ENCODE data around the gene DNHD1.

The DNHD1 gene

DNA sequence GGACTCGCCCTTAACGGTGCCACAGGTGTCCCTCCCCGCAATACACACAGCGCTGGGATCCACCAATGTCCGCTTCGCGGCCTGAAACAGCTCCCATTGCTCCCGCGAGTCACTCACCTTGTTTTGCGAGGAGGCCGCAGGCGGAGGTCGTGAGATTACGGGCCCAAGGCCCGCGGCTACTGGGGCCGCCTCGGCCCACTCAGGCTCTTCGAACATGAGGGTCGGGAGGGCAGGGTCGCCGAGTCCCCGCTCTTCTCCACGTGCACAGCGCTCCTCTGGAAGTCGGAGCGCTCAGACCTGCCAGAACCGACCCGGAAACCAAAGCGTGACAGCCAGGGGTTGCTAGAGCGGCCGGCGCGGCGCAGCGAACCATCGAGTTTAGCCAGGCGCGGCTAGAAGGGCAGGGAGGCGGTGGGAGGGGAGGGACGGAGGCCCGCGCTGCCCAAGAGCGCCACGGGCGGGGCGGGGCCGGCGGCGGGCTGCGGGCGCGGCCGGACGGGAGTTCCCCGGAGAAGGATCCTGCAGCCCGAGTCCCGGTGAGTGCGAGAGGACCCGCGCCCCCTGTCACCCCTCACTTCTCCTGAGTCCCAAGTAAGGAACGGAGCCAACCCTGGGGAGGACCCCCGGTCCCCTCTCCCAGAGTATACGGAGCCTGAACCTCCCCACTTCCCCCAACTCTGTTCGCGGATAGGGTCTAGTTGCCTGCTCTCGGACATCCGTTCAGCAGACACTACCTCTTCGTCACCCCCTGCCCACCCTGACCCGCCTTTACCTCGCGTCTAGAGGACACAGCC, 106.4 kb downstream of the DNHD1 start, which contains the start of the genes ILK and RRP8:
TSS of gene ILK (plus strand) at position 488 of the 794 bp plus-strand sequence. CDS start 498 bp downstream, outside the sequence.
TSS of gene RRP8 (minus strand) at position 330 of the 794 bp plus-strand sequence. CDS start at position 216, 114 bp downstream.
- Histone ChIP-seq H3K4me2 (ENCODE audit: low read length) (peak within 1 kb of the TSS; percentile 89), H3K27ac (ENCODE audit: low read depth, low read length) (peak within 1 kb of the TSS; percentile 47), H3K79me2 (ENCODE audit: control insufficient read depth, low read length) (peaks cover 91% of the 10 kb centered on the region), H3K4me3 (ENCODE audit: low read length) (peak within 1 kb of the TSS; percentile 95), H3K27me3 (ENCODE audit: control insufficient read depth, low read length) (no peaks in the 10 kb centered on the region), H3K4me1 (ENCODE audit: control insufficient read depth, low read length) (peaks cover 49% of the 10 kb centered on the region), H4K20me1 (ENCODE audit: control insufficient read depth, insufficient read depth, low read depth, low read length) (peaks cover 14% of the 10 kb centered on the region), H3K9me3 (ENCODE audit: control insufficient read depth, insufficient read depth, low read length) (no peaks in the 10 kb centered on the region), H3K9me2 (replicated peaks; ENCODE audit: control insufficient read depth, low read length) (no peaks in the 10 kb centered on the region), H3F3A (ENCODE audit: control insufficient read depth, insufficient read depth) (peaks cover 12% of the 10 kb centered on the region; the same call in 1 of the 2 replicates), H3K36me3 (ENCODE audit: control insufficient read depth, low read length) (peaks cover 75% of the 10 kb centered on the region)
- TF ChIP-seq, protein P1, sequence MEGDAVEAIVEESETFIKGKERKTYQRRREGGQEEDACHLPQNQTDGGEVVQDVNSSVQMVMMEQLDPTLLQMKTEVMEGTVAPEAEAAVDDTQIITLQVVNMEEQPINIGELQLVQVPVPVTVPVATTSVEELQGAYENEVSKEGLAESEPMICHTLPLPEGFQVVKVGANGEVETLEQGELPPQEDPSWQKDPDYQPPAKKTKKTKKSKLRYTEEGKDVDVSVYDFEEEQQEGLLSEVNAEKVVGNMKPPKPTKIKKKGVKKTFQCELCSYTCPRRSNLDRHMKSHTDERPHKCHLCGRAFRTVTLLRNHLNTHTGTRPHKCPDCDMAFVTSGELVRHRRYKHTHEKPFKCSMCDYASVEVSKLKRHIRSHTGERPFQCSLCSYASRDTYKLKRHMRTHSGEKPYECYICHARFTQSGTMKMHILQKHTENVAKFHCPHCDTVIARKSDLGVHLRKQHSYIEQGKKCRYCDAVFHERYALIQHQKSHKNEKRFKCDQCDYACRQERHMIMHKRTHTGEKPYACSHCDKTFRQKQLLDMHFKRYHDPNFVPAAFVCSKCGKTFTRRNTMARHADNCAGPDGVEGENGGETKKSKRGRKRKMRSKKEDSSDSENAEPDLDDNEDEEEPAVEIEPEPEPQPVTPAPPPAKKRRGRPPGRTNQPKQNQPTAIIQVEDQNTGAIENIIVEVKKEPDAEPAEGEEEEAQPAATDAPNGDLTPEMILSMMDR (IDR thresholded peaks at IDR 0.05; ENCODE audit: low read depth, low read length, poor library complexity, severe bottlenecking), result peak; percentile 27
- no peak for TF ChIP-seq EZH2phosphoT487 (IDR thresholded peaks at IDR 0.05; ENCODE audit: borderline replicate concordance, low read length)

- no peak for TF ChIP-seq EZH2phosphoT487 (IDR thresholded peaks at IDR 0.05; ENCODE audit: borderline replicate concordance, low read length)
- TF ChIP-seq, protein P1 (IDR thresholded peaks at IDR 0.05; ENCODE audit: low read depth, low read length, poor library complexity, severe bottlenecking), result peak; percentile 16
- peak overlapping the region; percentile 95 for H3K4me3 ChIP-seq (ENCODE audit: low read length)
- H3F3A ChIP-seq (ENCODE audit: control insufficient read depth, insufficient read depth), result peaks cover 12% of the 10 kb centered on the region; the same call in 1 of the 2 replicates
- peaks cover 11% of the 10 kb centered on the region for H4K20me1 ChIP-seq (ENCODE audit: control insufficient read depth, insufficient read depth, low read depth, low read length)
- H3K79me2 ChIP-seq (ENCODE audit: control insufficient read depth, low read length), result peaks cover 84% of the 10 kb centered on the region
- H3K9me2 ChIP-seq (replicated peaks; ENCODE audit: control insufficient read depth, low read length), result no peaks in the 10 kb centered on the region
- H3K4me2 ChIP-seq (ENCODE audit: low read length), result peak overlapping the region; percentile 89
- peak overlapping the region; percentile 47 for H3K27ac ChIP-seq (ENCODE audit: low read depth, low read length)
- no peaks in the 10 kb centered on the region for H3K27me3 ChIP-seq (ENCODE audit: control insufficient read depth, low read length)
- H3K36me3 ChIP-seq (ENCODE audit: control insufficient read depth, low read length), result peaks cover 75% of the 10 kb centered on the region
- peaks cover 49% of the 10 kb centered on the region for H3K4me1 ChIP-seq (ENCODE audit: control insufficient read depth, low read length)
- H3K9me3 ChIP-seq (ENCODE audit: control insufficient read depth, insufficient read depth, low read length), result no peaks in the 10 kb centered on the region
Observed at GRCh38 chr11:6604081-6604626, 107.1 kb downstream of the DNHD1 start.

DNA sequence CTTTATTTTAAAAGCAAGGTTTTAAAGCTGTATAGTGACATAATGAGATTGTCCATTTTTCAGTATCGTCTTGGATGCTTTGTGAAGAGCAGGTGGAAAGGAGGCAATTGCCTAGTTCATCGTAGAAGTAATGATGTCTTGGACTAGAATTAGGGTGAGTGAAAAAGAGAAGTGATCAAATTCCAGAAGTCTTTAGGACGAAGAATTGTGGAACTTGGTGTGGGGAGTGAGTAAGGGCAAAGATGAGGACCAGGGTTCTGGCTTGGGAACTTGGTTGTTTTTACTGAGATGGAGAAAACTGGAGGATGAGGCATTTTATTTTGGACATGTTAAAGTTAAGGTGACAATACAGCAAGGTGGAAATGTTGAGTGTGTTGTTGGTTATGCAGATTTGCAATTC, 107.7 kb downstream of the DNHD1 start:
- H3K9me3 ChIP-seq (ENCODE audit: control insufficient read depth, insufficient read depth, low read length), result no peaks in the 10 kb centered on the region
- H3K9me2 ChIP-seq (replicated peaks; ENCODE audit: control insufficient read depth, low read length), result no peaks in the 10 kb centered on the region
- H3K79me2 ChIP-seq (ENCODE audit: control insufficient read depth, low read length), result peaks cover 78% of the 10 kb centered on the region
- H3K27ac ChIP-seq (ENCODE audit: low read depth, low read length), result peak overlapping the region; percentile 47
- no peaks in the 10 kb centered on the region for H3K27me3 ChIP-seq (ENCODE audit: control insufficient read depth, low read length)
- peaks cover 12% of the 10 kb centered on the region; the same call in 1 of the 2 replicates for H3F3A ChIP-seq (ENCODE audit: control insufficient read depth, insufficient read depth)
- peaks cover 9% of the 10 kb centered on the region for H4K20me1 ChIP-seq (ENCODE audit: control insufficient read depth, insufficient read depth, low read depth, low read length)
- TF ChIP-seq, protein P1 (IDR thresholded peaks at IDR 0.05; ENCODE audit: low read depth, low read length, poor library complexity, severe bottlenecking), result no peak
- no peak for TF ChIP-seq EZH2phosphoT487 (IDR thresholded peaks at IDR 0.05; ENCODE audit: borderline replicate concordance, low read length)
- peaks cover 75% of the 10 kb centered on the region for H3K36me3 ChIP-seq (ENCODE audit: control insufficient read depth, low read length)
- peak overlapping the region; percentile 89 for H3K4me2 ChIP-seq (ENCODE audit: low read length)
- peak overlapping the region; percentile 95 for H3K4me3 ChIP-seq (ENCODE audit: low read length)
- H3K4me1 ChIP-seq (ENCODE audit: control insufficient read depth, low read length), result peaks cover 49% of the 10 kb centered on the region

Measured in DOHH2 (cell line).